Measurements from ENCODE around the gene DPH7. TPM values are rescaled to one million over a fixed set of nuclear protein-coding genes. Genes with fewer than 3 reads are reported as not detected.

The DPH7 gene
- total RNA-seq, 2 donors from 2014 or later: 44.4 to 46.5 TPM

- Histone ChIP-seq H3K9me3 (no peaks in the 10 kb centered on the region), H3K27me3 (no peaks in the 10 kb centered on the region), H3K36me3 (replicated peaks in 1 of 2; ENCODE audit: insufficient read depth in 1 of 2, low read depth in 2 of 2) (peaks cover 0 to 6% of the 10 kb centered on the region in 2 donors), H3K4me3 (no peak overlapping the region), H3K27ac (no peak overlapping the region), H3K4me1 (peaks cover 41% of the 10 kb centered on the region)
- ATAC-seq (no peak), DNase-seq (no peak)
- intact Hi-C loops (cut with DNase I): no loop called here
- WGBS, 2 donors: 89 to 91% methylated on average over 6 to 12 of the region's 13 CpGs
- TF ChIP-seq, protein P1, sequence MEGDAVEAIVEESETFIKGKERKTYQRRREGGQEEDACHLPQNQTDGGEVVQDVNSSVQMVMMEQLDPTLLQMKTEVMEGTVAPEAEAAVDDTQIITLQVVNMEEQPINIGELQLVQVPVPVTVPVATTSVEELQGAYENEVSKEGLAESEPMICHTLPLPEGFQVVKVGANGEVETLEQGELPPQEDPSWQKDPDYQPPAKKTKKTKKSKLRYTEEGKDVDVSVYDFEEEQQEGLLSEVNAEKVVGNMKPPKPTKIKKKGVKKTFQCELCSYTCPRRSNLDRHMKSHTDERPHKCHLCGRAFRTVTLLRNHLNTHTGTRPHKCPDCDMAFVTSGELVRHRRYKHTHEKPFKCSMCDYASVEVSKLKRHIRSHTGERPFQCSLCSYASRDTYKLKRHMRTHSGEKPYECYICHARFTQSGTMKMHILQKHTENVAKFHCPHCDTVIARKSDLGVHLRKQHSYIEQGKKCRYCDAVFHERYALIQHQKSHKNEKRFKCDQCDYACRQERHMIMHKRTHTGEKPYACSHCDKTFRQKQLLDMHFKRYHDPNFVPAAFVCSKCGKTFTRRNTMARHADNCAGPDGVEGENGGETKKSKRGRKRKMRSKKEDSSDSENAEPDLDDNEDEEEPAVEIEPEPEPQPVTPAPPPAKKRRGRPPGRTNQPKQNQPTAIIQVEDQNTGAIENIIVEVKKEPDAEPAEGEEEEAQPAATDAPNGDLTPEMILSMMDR (IDR thresholded peaks at IDR 0.05): no peak
Observed at GRCh38 chr9:137588311-137588710, 9.6 kb upstream of the DPH7 start.

DNA sequence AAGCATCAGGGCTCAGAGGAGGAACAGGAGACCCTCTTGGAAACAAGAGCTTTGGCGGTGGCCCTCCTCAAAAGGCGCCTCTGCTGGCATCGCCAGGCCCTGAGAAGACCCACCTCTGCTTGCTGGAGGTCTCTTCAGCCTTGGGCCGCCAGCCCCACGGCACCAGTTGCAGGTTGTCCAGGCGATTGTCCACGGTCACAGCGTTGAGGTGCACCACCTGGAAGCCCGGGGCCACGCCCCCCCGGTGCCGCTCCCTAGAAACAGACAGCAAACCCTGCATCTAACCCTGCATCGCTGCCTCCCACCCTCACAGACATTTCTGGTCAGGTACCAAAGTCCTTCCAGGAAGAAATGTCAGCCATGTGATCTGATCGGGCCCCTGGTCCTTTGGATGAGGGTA is 8.1 kb upstream of the DPH7 start:
- Histone ChIP-seq H3K27me3 (no peaks in the 10 kb centered on the region), H3K36me3 (replicated peaks in 1 of 2; ENCODE audit: insufficient read depth in 1 of 2, low read depth in 2 of 2) (peaks cover 0 to 6% of the 10 kb centered on the region in 2 donors), H3K9me3 (no peaks in the 10 kb centered on the region), H3K4me3 (no peak overlapping the region), H3K4me1 (peaks cover 28% of the 10 kb centered on the region), H3K27ac (no peak overlapping the region)
- no peak for DNase-seq
- no peak for ATAC-seq
- TF ChIP-seq, protein P1 (IDR thresholded peaks at IDR 0.05): no peak
- no peak for TF ChIP-seq POLR2A (IDR thresholded peaks at IDR 0.05)
- 82 to 87% methylated on average over 3 to 14 of the region's 14 CpGs for WGBS, 2 donors
- intact Hi-C loops (cut with DNase I): no loop called here

GRCh38 chr9:137583957-137584356 is 5.2 kb upstream of the DPH7 start:
- DNase-seq: no peak

GRCh38 chr9:137583347-137583746 is 4.6 kb upstream of the DPH7 start:
- DNase-seq (no peak), ATAC-seq (no peak)
- no peak overlapping the region for H3K4me3 ChIP-seq
- 80 to 82% methylated on average over 9 to 14 of the region's 14 CpGs for WGBS, 2 donors
- H3K27ac ChIP-seq: no peak overlapping the region
- H3K36me3 ChIP-seq (replicated peaks in 1 of 2; ENCODE audit: insufficient read depth in 1 of 2, low read depth in 2 of 2): peaks cover 0 to 6% of the 10 kb centered on the region in 2 donors
- intact Hi-C loops (cut with DNase I): no loop called here
- H3K9me3 ChIP-seq: no peaks in the 10 kb centered on the region
- TF ChIP-seq, protein P1 (IDR thresholded peaks at IDR 0.05): no peak
- TF ChIP-seq POLR2A (IDR thresholded peaks at IDR 0.05): no peak
- H3K4me1 ChIP-seq: peaks cover 11% of the 10 kb centered on the region
- H3K27me3 ChIP-seq: no peaks in the 10 kb centered on the region

More at GRCh38 chr9:137583957-137584356, 5.2 kb upstream of the DPH7 start:
- no peak for ATAC-seq
- no peak overlapping the region for H3K4me3 ChIP-seq
- TF ChIP-seq, protein P1 (IDR thresholded peaks at IDR 0.05): no peak
- no peak for TF ChIP-seq POLR2A (IDR thresholded peaks at IDR 0.05)
- no peaks in the 10 kb centered on the region for H3K9me3 ChIP-seq
- WGBS, 2 donors: 87 to 100% methylated on average over 3 to 8 of the region's 8 CpGs
- H3K27ac ChIP-seq: no peak overlapping the region
- intact Hi-C loops (cut with DNase I): no loop called here
- H3K27me3 ChIP-seq: no peaks in the 10 kb centered on the region
- H3K36me3 ChIP-seq (replicated peaks in 1 of 2; ENCODE audit: insufficient read depth in 1 of 2, low read depth in 2 of 2): peaks cover 0 to 6% of the 10 kb centered on the region in 2 donors
- H3K4me1 ChIP-seq: peaks cover 16% of the 10 kb centered on the region

DNA sequence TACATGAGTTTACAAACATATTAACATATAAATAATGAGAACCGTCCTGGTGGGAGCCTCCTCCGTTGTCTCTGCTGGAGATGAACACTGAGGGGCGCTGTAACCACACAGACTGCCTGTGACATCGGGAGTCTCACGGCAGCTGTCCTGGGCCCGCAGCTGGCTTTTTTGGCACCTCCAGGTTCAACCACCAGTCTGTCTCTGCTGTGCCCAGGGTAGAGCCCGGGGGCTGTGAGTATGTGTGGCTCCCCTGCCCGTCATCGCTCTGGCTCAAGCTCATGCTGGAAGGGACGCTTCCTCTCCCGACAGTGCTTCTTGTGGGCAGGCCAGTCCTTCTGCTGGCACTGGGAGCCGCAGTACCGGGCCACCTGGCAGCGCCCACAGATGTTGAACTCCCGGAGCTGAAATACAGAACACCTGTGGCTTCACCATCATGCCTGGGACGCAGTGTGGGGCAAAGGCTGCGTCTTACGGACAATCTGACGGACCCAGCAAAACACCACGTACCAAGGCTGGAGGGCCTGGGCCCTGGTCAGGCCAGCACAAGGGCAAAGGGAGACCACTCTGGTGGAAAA is 3.6 kb upstream of the DPH7 start:
- H3K27ac ChIP-seq: no peak overlapping the region
- peak; percentile 35 to 49 (median 42) for DNase-seq
- intact Hi-C loops (cut with DNase I): no loop called here
- no peak for ATAC-seq
- H3K27me3 ChIP-seq: no peaks in the 10 kb centered on the region
- WGBS, 2 donors: 66 to 69% methylated on average over 3 to 20 of the region's 20 CpGs
- no peak overlapping the region for H3K4me3 ChIP-seq
- no peaks in the 10 kb centered on the region for H3K9me3 ChIP-seq
- peaks cover 0 to 6% of the 10 kb centered on the region in 2 donors for H3K36me3 ChIP-seq (replicated peaks in 1 of 2; ENCODE audit: insufficient read depth in 1 of 2, low read depth in 2 of 2)
- TF ChIP-seq, protein P1 (IDR thresholded peaks at IDR 0.05): peak in 6 of 7 experiments; percentile 18 to 48 (median 41)
- no peak for TF ChIP-seq POLR2A (IDR thresholded peaks at IDR 0.05)
- peaks cover 14% of the 10 kb centered on the region for H3K4me1 ChIP-seq
